H54 (cell line): ENCODE data around the gene GPANK1.
A peak's percentile ranks its signal among the peaks of the same experiment; 100 is the strongest.
"Not testable (repeated sequence)": the region's sequence is repeated elsewhere in the genome, so short reads cannot be mapped to it uniquely, and the experiment has no call there.

Source experiments
- DNase-seq: peaks from one replicate; pipeline ENCODE4 v3.0.0; 2011; ENCODE audit warnings: low spot score, mixed read lengths; ENCODE audit not compliant: insufficient read length
- FAIRE-seq: peaks from 3 replicates; lab custom pipeline; 2011; peaks lifted over from hg19 to GRCh38; lab: Jason Lieb, UNC
- POLR2A ChIP-seq: IDR thresholded peaks from 2 replicates; pipeline ENCODE4 v1.6.1; 2011; ENCODE audit warnings: low read depth, mild to moderate bottlenecking, low read length

Gene GPANK1

DNA sequence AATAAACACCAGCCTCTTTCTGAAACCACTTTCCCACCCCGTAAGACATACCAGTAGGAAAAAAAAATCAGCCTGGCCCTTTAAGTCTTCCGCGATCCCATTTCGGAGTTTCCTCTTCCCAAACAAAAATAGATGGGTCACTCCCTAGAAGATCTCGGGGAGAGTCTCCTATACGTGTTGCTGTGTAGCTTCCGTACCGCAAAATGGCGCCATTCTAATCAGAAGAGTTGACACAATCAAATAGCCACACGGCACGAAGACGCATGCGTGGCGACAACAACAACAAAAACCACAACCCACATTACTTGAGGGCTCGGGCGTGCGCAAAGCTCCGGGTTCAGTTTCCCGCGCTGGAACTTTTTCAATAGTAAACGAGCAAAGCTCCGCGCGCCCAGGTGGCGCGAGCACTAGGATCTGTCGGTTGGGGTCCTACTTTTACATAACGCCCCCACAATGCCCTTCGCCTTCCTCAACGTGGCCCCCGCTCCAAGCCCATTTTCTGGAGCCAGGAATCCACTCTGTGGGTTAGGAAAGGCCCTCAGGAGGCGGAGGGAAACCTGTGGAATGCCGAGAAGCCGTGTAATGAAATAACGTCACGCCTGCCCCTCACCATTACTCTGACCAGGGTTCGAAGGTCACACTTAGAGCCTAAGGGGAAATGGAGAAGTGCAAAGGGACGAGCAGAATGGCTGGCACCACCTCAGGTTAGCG is at the start of gene GPANK1:
GPANK1 (minus strand) TSS at position 208 of the 711 bp plus-strand sequence. CDS start 519 bp downstream, outside the sequence.
- peak; percentile 81 for DNase-seq
- peak; percentile 80 for FAIRE-seq
- 0 out of 2 replicates have a peak, but pooled peaks have one; percentile 21 for TF ChIP-seq POLR2A

DNA sequence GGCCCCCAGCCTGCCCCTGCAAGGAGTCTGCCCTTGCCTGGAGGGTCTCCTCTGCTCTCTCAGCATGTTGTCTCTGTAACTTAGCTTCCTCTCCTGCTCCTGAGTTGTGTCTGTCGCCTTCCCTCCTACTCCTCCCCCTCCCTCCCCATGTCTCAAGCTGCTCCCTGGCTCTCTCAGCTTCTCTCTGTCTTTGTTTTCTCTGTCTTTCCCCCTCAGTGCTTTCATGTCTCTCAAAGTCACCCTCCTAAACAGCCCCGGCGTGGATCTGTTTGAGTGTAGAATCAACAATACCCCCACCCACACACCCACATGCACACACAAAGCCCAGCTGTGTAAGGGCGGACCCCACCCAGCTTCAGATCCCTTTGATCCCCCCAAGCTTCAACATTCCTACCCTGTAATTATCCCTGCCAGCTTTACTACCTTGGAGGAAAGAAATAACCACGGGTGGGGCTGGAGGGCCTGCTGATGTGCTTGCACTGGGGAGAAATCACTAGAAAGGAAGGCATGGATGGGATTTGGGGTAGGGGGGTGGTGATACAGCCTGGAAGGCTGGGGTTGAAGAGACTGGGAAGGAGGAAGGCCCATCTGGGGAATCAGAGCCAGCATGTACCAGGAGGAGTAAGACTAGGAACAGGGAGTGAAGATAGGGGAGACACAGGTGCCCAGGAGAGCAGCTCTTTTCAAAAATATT is 49.3 kb upstream of the GPANK1 start:
- no peak for FAIRE-seq
- DNase-seq, result no peak
- no peak for TF ChIP-seq POLR2A

DNA sequence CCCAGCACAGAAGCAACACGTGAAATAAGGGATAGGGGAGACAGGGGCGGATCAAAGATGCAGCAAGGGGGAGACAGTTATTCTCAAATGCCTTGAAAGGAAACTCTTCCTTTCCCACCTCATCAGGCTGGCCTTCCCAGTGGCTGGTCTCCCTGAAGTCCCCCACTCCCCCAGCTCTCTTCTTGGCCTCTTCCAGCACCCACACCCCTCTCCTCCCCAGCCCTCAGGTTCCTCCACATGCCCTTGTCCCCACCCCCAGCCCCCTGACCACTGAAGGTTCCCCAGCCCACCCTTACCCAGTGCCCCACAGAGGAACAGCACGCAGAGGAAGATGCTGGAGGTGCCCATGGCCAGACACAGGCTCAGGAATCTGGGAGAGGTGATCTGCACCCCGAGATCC is 48.7 kb upstream of the GPANK1 start:
- DNase-seq (no peak), FAIRE-seq (no peak)
- TF ChIP-seq POLR2A, result no peak

DNA sequence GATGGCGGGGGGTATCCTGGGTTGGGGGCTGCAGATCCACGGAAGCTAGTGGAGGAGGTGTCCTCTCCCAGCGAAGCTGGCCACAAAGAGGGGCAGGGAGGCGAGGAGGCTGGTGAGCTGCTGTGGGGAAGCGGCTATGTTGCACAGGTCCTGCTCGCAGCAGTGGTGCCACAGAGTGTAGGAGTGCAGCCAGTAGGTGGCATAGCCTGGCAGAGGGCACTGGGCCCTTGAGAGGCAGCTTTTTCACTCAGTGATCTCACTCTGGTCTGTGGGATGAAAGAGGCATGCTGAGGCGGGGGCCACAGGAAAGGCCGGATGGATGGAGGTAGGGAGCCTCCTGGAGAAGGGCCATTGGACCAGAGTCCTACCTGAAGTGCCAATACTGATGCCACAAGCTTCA is 47.5 kb upstream of the GPANK1 start:
- DNase-seq (no peak), FAIRE-seq (no peak)
- TF ChIP-seq POLR2A, result no peak

DNA sequence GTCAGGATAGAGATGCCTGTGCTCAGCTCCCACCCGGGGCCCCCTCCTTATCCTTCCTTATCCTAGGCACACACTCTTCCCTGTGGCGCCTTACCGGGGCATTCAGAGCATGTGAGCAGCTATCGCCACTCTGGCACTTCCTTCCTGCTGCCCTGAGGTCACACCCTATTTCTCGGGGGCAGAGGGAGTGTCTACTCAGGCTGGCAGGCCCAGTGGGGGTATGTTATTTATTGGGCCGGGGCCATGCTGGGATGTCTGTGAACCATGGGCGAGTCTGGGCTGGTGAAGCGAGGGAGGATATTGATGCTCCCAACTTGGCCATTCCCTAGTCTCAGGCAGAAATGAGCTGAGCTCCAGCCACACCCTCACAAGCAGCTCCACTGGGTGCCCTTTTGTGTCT is 46.4 kb upstream of the GPANK1 start:
- DNase-seq (no peak), FAIRE-seq (no peak)
- no peak for TF ChIP-seq POLR2A

DNA sequence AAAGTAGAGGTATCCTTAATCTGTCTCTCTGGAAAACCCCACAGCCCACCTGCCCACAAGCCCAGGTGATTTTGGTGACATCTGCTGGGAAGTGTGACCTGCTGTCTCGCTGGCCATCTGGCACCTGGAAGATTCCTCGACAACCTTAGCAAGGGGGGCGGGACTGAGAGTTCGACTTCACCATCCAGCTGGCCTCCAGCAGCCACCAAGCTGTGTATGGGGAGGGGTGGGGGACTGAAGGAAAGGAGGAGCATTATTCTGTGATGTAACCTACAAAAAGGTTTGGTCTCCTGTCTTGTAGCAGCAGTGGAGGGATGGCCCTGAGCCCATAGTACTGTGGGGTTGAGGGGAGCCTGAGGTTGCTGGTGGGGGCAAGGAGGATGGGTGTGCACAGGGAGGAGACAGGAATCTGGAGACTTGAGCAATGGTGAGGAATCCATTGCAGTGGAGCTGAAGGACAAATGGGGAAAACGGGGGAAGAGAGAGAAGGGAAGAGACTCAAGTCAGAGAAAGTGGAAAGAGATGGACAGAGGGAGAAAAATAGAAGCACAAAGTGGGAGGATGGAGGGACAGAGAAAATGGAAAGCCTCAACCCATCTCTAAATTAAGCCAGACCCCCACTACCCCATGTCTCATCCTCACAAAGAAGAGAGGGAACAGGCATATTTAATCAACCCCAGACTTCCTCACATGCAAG is 45.9 kb upstream of the GPANK1 start:
- DNase-seq, result no peak
- no peak for FAIRE-seq
- TF ChIP-seq POLR2A, result no peak

DNA sequence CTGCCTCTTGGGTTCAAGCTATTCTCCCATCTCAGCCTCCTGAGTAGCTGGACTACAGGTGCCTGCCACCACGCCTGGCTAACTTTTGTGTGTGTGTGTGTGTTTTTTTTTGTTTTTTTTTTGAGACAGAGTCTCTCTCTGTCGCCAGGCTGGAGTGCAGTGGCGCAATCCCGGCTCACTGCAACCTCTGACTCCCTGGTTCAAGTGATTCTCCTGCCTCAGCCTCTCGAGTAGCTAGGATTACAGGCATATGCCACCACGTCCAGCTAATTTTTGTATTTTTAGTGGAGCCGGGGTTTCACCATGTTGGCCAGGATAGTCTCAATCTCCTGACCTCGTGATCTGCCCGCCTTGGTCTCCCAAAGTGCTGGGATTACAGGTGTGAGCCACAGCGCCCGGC is 44.4 kb upstream of the GPANK1 start:
- not testable (repeated sequence) for FAIRE-seq

DNA sequence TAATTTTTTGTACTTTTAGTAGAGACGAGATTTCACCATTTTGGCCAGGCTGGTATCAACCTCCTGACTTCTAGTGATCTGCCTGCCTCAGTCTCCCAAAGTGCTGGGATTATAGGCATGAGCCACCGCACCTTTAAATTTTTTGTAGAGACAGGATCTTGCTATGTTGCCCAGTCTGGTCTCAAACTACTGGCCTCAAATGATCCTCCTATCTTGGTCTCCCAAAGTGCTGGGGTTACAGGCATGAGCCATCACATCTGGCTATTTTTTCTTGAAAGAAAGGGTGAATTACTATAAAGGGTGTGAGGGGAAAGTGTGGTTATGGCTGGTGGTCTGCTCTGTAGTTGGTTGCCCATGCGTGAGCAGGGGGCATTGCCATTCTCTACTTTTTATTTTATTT is 43.4 kb upstream of the GPANK1 start:
- DNase-seq, result no peak

More for the DNA sequence above, 44.4 kb upstream of the GPANK1 start:
- DNase-seq, result not testable (repeated sequence)

DNA sequence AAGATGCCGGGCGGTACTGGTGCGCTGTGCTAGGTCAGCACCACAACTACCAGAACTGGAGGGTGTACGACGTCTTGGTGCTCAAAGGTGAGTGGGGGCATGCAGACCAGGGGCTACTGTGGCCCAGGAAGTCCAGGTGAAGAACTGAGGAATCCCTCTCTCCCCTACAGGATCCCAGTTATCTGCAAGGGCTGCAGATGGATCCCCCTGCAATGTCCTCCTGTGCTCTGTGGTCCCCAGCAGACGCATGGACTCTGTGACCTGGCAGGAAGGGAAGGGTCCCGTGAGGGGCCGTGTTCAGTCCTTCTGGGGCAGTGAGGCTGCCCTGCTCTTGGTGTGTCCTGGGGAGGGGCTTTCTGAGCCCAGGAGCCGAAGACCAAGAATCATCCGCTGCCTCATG is 42.9 kb upstream of the GPANK1 start:
- TF ChIP-seq POLR2A, result no peak
- no peak for DNase-seq
- FAIRE-seq, result no peak

More for the DNA sequence above, 43.4 kb upstream of the GPANK1 start:
- FAIRE-seq, result no peak
- no peak for TF ChIP-seq POLR2A

DNA sequence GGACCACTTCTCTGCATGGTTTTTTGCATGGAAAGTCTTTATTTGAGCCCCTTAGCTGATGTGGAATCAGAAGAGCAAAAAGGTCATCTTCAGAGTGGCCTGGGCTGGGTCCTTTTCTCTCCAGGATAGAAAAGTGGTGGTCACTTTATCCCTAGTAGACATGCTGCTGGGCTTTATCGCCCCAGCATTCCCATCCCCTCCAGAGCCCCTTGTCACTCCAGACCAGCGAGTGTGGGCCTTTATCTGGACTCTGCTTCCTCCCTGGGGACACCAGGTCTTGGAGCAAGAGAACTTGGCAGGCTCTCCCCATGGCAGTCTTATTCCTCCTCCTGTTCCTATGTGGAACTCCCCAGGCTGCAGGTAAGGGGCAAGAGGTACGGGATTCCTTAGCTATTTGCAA is 41.8 kb upstream of the GPANK1 start, which contains the start of gene LY6G6F:
LY6G6F (plus strand) TSS at position 268 of the 400 bp plus-strand sequence; CDS start at position 309, 41 bp downstream.
- FAIRE-seq (no peak), DNase-seq (no peak)
- TF ChIP-seq POLR2A, result no peak

DNA sequence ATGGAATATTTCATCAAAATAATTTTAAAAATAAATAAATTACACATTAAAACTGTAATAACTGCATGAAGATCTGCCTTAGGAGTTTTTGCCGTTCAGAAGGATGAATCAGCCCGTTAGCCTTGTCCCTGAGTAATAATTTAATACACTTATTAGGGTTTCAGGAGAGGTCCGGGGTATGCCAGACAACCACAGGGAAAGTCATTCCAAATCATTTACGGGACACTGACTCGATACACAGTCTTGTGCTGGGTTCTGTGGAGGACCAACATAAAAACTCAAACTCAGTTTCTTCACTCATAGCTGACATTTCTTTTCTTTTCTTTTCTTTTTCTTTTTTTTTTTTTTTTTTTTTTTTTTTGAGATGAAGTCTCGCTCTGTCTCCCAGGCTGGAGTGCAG is 41.1 kb upstream of the GPANK1 start:
- no peak for DNase-seq
- no peak for TF ChIP-seq POLR2A
- no peak for FAIRE-seq

DNA sequence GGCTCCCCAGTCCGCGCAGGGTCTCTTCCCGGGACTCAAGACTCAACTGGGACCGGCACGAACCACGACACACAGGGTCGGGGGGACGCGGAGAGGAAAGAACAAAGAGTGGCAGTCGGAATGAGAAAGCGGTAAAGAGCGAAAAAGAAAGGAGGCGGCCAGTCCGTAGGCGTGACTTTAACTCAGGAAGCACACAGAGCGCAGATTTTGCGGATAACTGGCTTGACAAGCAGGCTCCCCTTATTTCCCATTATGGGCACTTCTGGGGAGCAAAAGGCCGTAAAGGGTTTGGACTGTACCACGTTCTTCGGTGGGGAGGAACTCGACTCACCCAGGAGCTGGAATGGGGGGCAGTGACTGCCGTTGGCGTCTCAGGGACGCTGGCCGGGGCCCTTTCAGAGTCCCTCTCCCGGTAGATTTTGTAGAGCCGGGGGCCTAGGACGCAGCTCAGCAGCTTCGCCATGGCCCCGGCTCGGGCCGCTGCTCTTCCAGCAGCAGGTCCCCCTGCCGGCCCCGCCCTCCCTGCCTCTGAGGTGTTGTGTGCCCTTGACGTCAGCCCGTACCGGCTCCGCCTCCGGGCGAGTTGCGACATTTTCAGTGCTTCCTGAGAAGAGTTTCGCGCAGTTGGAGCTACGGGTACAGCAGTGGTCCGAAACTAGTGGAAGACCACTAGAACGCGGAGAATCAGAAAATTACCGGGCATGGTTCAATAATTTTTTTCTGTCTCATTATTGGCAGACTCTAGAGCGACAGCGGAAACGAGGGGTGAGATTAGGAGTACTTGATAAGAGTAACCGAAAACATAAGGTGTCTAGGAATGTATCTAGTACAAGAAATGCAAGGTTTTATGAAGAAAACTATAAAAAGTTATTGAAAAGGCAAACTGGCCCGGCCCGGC is 38.3 kb upstream of the GPANK1 start, which contains the start of gene ABHD16A:
ABHD16A (minus strand) TSS at position 506 of the 898 bp plus-strand sequence; CDS start at position 463, 43 bp downstream.
- FAIRE-seq, result peak; percentile 11
- DNase-seq, result peak; percentile 96
- TF ChIP-seq POLR2A, result peak; percentile 83

DNA sequence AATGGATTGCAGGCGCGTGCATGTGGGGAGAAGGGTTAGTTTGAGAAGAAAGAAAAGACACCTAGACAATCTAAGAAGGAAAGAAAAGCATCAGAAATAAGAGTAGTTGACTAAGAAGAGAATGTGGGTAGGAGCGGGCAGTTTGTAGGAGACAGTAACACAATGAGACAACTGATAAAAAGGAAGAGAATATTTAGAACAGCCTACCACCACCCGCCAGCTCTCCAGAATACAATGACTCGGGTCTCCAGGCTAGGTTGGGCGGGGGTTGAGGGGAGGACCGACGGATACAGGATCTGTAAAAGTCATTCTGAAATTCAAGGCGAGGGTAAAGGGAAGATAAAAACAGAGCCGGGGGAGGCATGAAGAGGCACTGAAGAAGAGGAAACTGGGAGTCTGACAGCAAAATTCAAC is 37.6 kb upstream of the GPANK1 start:
- no peak for TF ChIP-seq POLR2A
- no peak for FAIRE-seq
- DNase-seq, result no peak
